Measurements from ENCODE around the gene NFATC2. TPM values are rescaled to one million over a fixed set of nuclear protein-coding genes. Genes with fewer than 3 reads are reported as not detected.

Gene NFATC2
- total and polyA plus RNA-seq, 2 experiments from 2014 or later: 0.52 to 0.59 TPM

GRCh38 chr20:51578145-51578459 is 35.6 kb upstream of the NFATC2 start:
- no peaks in the 10 kb centered on the region for H3K27me3 ChIP-seq (ENCODE audit: insufficient read depth)
- no peaks in the 10 kb centered on the region for H3K4me1 ChIP-seq (ENCODE audit: insufficient read depth)
- TF ChIP-seq POLR2AphosphoS5 (IDR thresholded peaks at IDR 0.05; ENCODE audit: low read depth) (no peak), JUNB (IDR thresholded peaks at IDR 0.05; ENCODE audit: unreplicated experiment) (no peak), STAT1 (IDR thresholded peaks at IDR 0.05; ENCODE audit: unreplicated experiment) (no peak), REST (IDR thresholded peaks at IDR 0.05; ENCODE audit: unreplicated experiment) (no peak), ZNF331 (CRISPR knock-in tag; IDR thresholded peaks at IDR 0.05; ENCODE audit: low read depth) (no peak), EZH2phosphoT487 (IDR thresholded peaks at IDR 0.05; ENCODE audit: unreplicated experiment) (no peak), EZH2 (IDR thresholded peaks at IDR 0.05; ENCODE audit: low read depth, unreplicated experiment) (no peak), CTCF (conservative IDR thresholded peaks at IDR 0.05; ENCODE audit: low read depth in 2 of 2) (no peak), NANOG (IDR thresholded peaks at IDR 0.05; ENCODE audit: borderline replicate concordance) (no peak), CREB1 (CRISPR knock-in tag; IDR thresholded peaks at IDR 0.05; ENCODE audit: low read depth) (no peak), ZNF462 (CRISPR knock-in tag; IDR thresholded peaks at IDR 0.05) (no peak), ZNF114 (CRISPR knock-in tag; IDR thresholded peaks at IDR 0.05) (no peak)
- H3F3A ChIP-seq (replicated peaks; ENCODE audit: low read depth): no peaks in the 10 kb centered on the region
- ATAC-seq (no peak), DNase-seq (ENCODE audit: low spot score) (no peak)
- no peaks in the 10 kb centered on the region for H3K36me3 Mint-ChIP-seq (ENCODE audit: low read depth)
- no peak overlapping the region for H2AFZ ChIP-seq
- no peaks in the 10 kb centered on the region for H4K20me1 ChIP-seq (replicated peaks; ENCODE audit: insufficient read depth)
- H3K4me2 ChIP-seq: no peak overlapping the region
- H3K9me2 ChIP-seq (ENCODE audit: insufficient read depth): 0 out of 2 replicates have a peak, but pooled peaks cover 5% of the 10 kb centered on the region
- no peak overlapping the region for H3K4me3 ChIP-seq
- H3K79me2 ChIP-seq (replicated peaks; ENCODE audit: insufficient read depth): no peaks in the 10 kb centered on the region
- H3K4me3 Mint-ChIP-seq: no peak overlapping the region
- H3K27ac Mint-ChIP-seq: no peak overlapping the region
- no peaks in the 10 kb centered on the region; the same call in 2 of the 3 replicates for H3K4me1 Mint-ChIP-seq
- H3K36me3 ChIP-seq (ENCODE audit: insufficient read depth): no peaks in the 10 kb centered on the region
- H3K9me3 Mint-ChIP-seq: peaks cover 2% of the 10 kb centered on the region; the same call in 1 of the 3 replicates
- H3K27me3 Mint-ChIP-seq (ENCODE audit: insufficient read depth, low read depth, poor library complexity): peaks cover 7% of the 10 kb centered on the region
- no peak overlapping the region for H3K27ac ChIP-seq (ENCODE audit: low read depth)
